ENCODE data around the gene SLC34A1.

- no peak for TF ChIP-seq CTCF (conservative IDR thresholded peaks at IDR 0.05; ENCODE audit: low read length)
- no peak for TF ChIP-seq EZH2phosphoT487 (IDR thresholded peaks at IDR 0.05; ENCODE audit: borderline replicate concordance)
Measured at GRCh38 chr5:177445917-177446199, 61.6 kb downstream of the SLC34A1 start.

All from Loucy (cell line).